Stomach (tissue), 9 donors: ENCODE data around the gene RIOX2. TPM values are rescaled to one million over a fixed set of nuclear protein-coding genes. Genes with fewer than 3 reads are reported as not detected.

Experiments
- DNase-seq, 2 donors: peaks; one replicate each; pipeline versions ENCODE4 v3.0.0 to v3.0.0-alpha.2; 2013 to 2019
- H3K27ac ChIP-seq, 5 donors: fragments of 200-600 bp in 4 of 5; sonication (generic) in 4 of 5; one replicate each; pipeline ENCODE4 v1.5.1; 2013 to 2019; ENCODE audit warnings: mild to moderate bottlenecking in 1 of 5, moderate library complexity in 1 of 5
- H3K27me3 ChIP-seq, 3 donors: fragments of 200-600 bp; sonication (generic); one replicate each; pipeline ENCODE4 v1.5.1; 2017 to 2019; ENCODE audit warnings: mixed run types in 1 of 3
- H3K36me3 ChIP-seq, 4 donors: fragments of 200-600 bp; sonication (generic); 1 replicate in 3 of 4; 2 replicates in 1 of 4; pipeline ENCODE4 v1.5.1; 2016 to 2019
- H3K4me1 ChIP-seq, 4 donors: fragments of 200-600 bp; sonication (generic); one replicate each; pipeline ENCODE4 v1.5.1; 2016 to 2019
- H3K4me3 ChIP-seq, 4 donors: fragments of 200-600 bp; sonication (generic) in 3 of 4; one replicate each; pipeline ENCODE4 v1.5.1; 2016 to 2019; ENCODE audit warnings: mild to moderate bottlenecking in 1 of 4
- H3K9me3 ChIP-seq, 4 donors: fragments of 200-600 bp; sonication (generic); one replicate each; pipeline ENCODE4 v1.5.1; 2016 to 2019
- EP300 ChIP-seq: sonication (generic); formaldehyde crosslinking; IDR thresholded peaks from one replicate; pipeline ENCODE4 v1.6.1; 2017; ENCODE audit warnings: antibody characterized with exemption
- POLR2A ChIP-seq, 4 donors: fragments of 450-650 bp; IDR thresholded peaks; one replicate each; pipeline ENCODE4 v1.6.1; 2016; ENCODE audit warnings: antibody characterized with exemption in 4 of 4, control low read depth in 2 of 4, mild to moderate bottlenecking in 1 of 4, moderate library complexity in 1 of 4
- POLR2AphosphoS5 ChIP-seq, 3 donors: sonication (generic); formaldehyde crosslinking; IDR thresholded peaks; one replicate each; pipeline ENCODE4 v1.6.1; 2016; ENCODE audit warnings: antibody characterized with exemption in 3 of 3
- WGBS, 5 donors: extraction: QIAGEN DNeasy Blood & Tissue Kit in 3 of 5; methylation state at CpG; one replicate each; pipeline versions ENCODE4 v1.1.5 to v1.1.7; 2013 to 2018; 5-methylcytosine and 5-hydroxymethylcytosine counted together
- intact Hi-C: fragments of 100-400 bp; cut with DNase I; formaldehyde crosslinking; loops from one replicate; pipeline ENCODE4 v1.15.1; 2023; ENCODE audit warnings: low total_unique reads
- polyA plus RNA-seq, 3 donors: library from polyadenylated mRNA; stranded (reverse); fragments of 200-250 nt; gene quantifications; one replicate each; pipeline ENCODE4 v1.2.3, GENCODE V29; 2013
- total RNA-seq, 5 donors: library from RNA; depleted of rRNA; stranded (reverse); fragments of >200 nt; gene quantifications; one replicate each; pipeline versions ENCODE4 v1.1.0 to v1.2.3, GENCODE V29; 2014 to 2016
- TF ChIP-seq, protein P1 (sequence below), 7 experiments: fragments of 450-650 bp in 4 of 7; fragments of 200-600 bp in 3 of 7; sonication (generic) in 3 of 7; IDR thresholded peaks; one replicate each; pipeline ENCODE4 v1.5.1; 2016 to 2019; ENCODE audit warnings: antibody characterized with exemption in 7 of 7, control low read depth in 2 of 7, mild to moderate bottlenecking in 1 of 7
- donor health status: healthy with polysubstance abuse.
- donor health status: Bipolar disorder and iron deficiency.
- donor health status: healthy.

RIOX2 gene
- total and polyA plus RNA-seq, 8 donors = 0.58 to 28.1 (median 17.0) TPM

DNA sequence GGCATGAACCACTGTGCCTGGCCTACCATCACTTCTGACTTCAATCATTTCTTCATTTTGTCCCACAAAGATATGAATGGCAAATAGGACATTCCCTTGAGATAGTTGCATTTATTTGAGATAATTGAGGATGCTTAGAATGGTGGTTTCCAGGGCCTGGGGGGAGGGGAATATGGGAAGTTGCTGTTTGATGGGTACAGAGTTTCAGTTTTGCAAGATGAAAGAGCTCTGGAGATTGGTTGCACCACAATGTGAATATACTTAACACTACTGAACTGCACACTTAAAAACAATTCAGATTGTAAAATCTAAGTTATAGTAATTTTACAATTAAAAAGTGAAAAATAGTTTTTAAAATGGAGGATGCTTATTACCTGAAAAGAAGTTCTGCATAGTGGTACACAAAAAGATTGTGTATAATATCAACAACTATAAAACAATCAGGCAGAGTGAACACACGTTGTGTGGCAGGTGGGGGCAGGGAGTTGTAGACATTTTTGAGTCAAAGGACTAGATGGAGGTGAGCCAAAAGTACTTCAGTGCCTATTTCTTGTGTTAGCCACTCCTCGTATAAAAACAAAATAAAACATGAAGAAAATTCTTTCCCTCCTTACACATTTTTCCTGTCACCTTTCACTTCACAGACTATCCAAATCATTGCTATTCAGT lies 18.5 kb upstream of the RIOX2 start:
- DNase-seq = no peak
- TF ChIP-seq POLR2A (IDR thresholded peaks at IDR 0.05) = no peak
- no peak for TF ChIP-seq POLR2AphosphoS5 (IDR thresholded peaks at IDR 0.05)
- TF ChIP-seq EP300 = no peak
- TF ChIP-seq, protein P1, sequence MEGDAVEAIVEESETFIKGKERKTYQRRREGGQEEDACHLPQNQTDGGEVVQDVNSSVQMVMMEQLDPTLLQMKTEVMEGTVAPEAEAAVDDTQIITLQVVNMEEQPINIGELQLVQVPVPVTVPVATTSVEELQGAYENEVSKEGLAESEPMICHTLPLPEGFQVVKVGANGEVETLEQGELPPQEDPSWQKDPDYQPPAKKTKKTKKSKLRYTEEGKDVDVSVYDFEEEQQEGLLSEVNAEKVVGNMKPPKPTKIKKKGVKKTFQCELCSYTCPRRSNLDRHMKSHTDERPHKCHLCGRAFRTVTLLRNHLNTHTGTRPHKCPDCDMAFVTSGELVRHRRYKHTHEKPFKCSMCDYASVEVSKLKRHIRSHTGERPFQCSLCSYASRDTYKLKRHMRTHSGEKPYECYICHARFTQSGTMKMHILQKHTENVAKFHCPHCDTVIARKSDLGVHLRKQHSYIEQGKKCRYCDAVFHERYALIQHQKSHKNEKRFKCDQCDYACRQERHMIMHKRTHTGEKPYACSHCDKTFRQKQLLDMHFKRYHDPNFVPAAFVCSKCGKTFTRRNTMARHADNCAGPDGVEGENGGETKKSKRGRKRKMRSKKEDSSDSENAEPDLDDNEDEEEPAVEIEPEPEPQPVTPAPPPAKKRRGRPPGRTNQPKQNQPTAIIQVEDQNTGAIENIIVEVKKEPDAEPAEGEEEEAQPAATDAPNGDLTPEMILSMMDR (IDR thresholded peaks at IDR 0.05) = no peak
- Histone ChIP-seq H3K27ac (no peak overlapping the region), H3K36me3 (no peaks in the 10 kb centered on the region), H3K4me1 (peaks cover 0 to 9% (median 0%) of the 10 kb centered on the region in 4 donors), H3K27me3 (no peaks in the 10 kb centered on the region), H3K9me3 (no peaks in the 10 kb centered on the region), H3K4me3 (no peak overlapping the region)
- 22 to 42% (median 28%) methylated on average over 2 of the region's 2 CpGs for WGBS, 5 donors
- intact Hi-C loops = no loop called here

GRCh38 chr3:97988784-97989568 lies 16.7 kb upstream of the RIOX2 start:
- Histone ChIP-seq H3K4me3 (no peak overlapping the region), H3K9me3 (no peaks in the 10 kb centered on the region), H3K27me3 (no peaks in the 10 kb centered on the region), H3K4me1 (peaks cover 0 to 3% (median 0%) of the 10 kb centered on the region in 4 donors), H3K36me3 (no peaks in the 10 kb centered on the region), H3K27ac (no peak overlapping the region)
- WGBS, 5 donors = 92 to 99% (median 98%) methylated on average over 3 of the region's 3 CpGs
- no peak for DNase-seq
- TF ChIP-seq POLR2AphosphoS5 (IDR thresholded peaks at IDR 0.05) = no peak
- no peak for TF ChIP-seq POLR2A (IDR thresholded peaks at IDR 0.05)
- TF ChIP-seq EP300 = no peak
- TF ChIP-seq, protein P1 (IDR thresholded peaks at IDR 0.05) = no peak
- intact Hi-C loops = no loop called here

DNA sequence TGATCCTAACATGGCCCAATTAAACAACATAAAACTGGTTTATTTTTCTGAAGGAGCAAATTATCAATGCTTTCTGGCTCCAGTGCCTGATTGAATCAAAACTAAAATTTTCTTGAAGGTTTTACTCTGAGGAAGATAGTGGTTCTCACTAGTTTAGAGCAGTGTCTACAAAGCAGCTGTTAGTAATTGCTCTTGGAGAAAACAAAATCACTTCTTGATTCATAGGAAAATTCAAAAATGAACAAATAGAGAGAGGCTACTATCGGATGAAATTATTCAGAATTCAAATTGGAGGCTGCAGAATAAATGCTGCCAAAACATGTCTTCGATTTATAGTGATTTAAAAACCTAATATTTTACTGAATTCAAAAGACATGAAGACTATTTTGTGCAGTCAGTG lies 15.1 kb upstream of the RIOX2 start:
- peaks cover 0 to 11% (median 5%) of the 10 kb centered on the region in 4 donors for H3K4me1 ChIP-seq
- no peaks in the 10 kb centered on the region for H3K9me3 ChIP-seq
- no peak overlapping the region for H3K27ac ChIP-seq
- no peak for TF ChIP-seq POLR2A (IDR thresholded peaks at IDR 0.05)
- TF ChIP-seq, protein P1 (IDR thresholded peaks at IDR 0.05) = no peak
- TF ChIP-seq EP300 = no peak
- TF ChIP-seq POLR2AphosphoS5 (IDR thresholded peaks at IDR 0.05) = no peak
- no peaks in the 10 kb centered on the region for H3K36me3 ChIP-seq
- no peak for DNase-seq
- no peaks in the 10 kb centered on the region for H3K27me3 ChIP-seq
- WGBS, 5 donors = 77 to 94% (median 89%) methylated on average over 2 of the region's 2 CpGs
- intact Hi-C loops = no loop called here
- H3K4me3 ChIP-seq = no peak overlapping the region

DNA sequence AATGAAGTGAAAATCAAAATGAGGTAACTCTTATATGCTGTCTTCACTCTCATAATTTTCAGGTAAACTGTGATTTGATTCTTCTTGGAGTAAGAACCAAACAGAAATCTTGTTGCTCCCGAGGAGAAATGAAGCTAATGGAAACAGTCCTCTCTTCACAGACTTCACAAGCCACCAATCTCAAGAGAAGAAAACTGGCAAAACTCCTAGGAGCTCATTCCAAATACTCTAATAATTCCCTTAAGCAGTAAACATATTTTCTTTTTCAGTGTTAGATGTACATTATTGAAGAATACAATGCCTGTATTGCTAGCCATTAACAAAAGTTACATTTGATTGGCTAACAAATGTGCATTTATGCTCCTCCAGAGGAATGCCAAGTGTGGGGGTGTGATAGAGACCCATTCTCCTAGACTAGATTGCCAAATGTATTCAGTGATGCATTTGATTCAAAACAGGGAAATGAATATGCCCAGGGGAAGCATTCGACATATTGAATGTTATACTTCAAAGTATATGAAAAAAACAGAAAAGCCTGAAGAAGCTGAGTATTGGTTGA lies 11.8 kb upstream of the RIOX2 start:
- no peak overlapping the region for H3K4me3 ChIP-seq
- no peak for TF ChIP-seq EP300
- no peak for TF ChIP-seq POLR2A (IDR thresholded peaks at IDR 0.05)
- TF ChIP-seq, protein P1 (IDR thresholded peaks at IDR 0.05) = no peak
- no peak for TF ChIP-seq POLR2AphosphoS5 (IDR thresholded peaks at IDR 0.05)

More for the DNA sequence above, 11.8 kb upstream of the RIOX2 start:
- 43 to 77% (median 65%) methylated on average over 2 of the region's 2 CpGs for WGBS, 5 donors
- peaks cover 0 to 22% (median 9%) of the 10 kb centered on the region in 4 donors for H3K4me1 ChIP-seq
- intact Hi-C loops = no loop called here
- H3K9me3 ChIP-seq = no peaks in the 10 kb centered on the region
- no peaks in the 10 kb centered on the region for H3K36me3 ChIP-seq
- no peaks in the 10 kb centered on the region for H3K27me3 ChIP-seq
- DNase-seq = peak in 1 of 2 donors; percentile 34
- no peak overlapping the region for H3K27ac ChIP-seq
